K562 (cell line): Measurements from ENCODE around the gene IL4I1. TPM values are rescaled to one million over a fixed set of nuclear protein-coding genes. Genes with fewer than 3 reads are reported as not detected.

Source experiments
- ATAC-seq: fragments of 200-7000 bp; cut with Tn5 transposase; 3 replicates; pipeline ENCODE4 v1.9.1; 2020; ENCODE audit warnings: moderate library complexity
- BruUV-seq: library from RNA; stranded (reverse); fragments of 400-500 nt; replicated peaks from 2 replicates; lab custom pipeline; 2021; lab: Mats Ljungman, UMichigan
- CTCF ChIA-PET: fragments of 300-600 bp; formaldehyde crosslinking; extraction: SDS; loops from one replicate; lab custom pipeline; 2021; ENCODE audit warnings: low intra/inter-chr PET ratio; lab: Yijun Ruan, JAX
- POLR2A ChIA-PET: fragments of 300-600, 350-650 bp; sonication (Branson Sonifier 250); formaldehyde crosslinking; extraction: SDS; loops from one replicate; lab custom pipeline; 2021; ENCODE audit warnings: antibody characterized with exemption, inconsistent platforms; lab: Yijun Ruan, JAX
- DNase-seq, 4 experiments: peaks; one replicate each; pipeline versions ENCODE4 v3.0.0 to v3.0.0-alpha.2; 2011 to 2018; ENCODE audit warnings: low spot score in 3 of 4, mixed read lengths in 3 of 4; ENCODE audit errors: extremely low read depth in 1 of 4
- FAIRE-seq: peaks from 2 replicates; lab custom pipeline; 2011; peaks lifted over from hg19 to GRCh38; lab: Jason Lieb, UNC
- H2AFZ ChIP-seq: 2 replicates; pipeline ENCODE4 v1.6.0; 2011; ENCODE audit warnings: low read depth, low read length, control low read depth, inconsistent platforms
- H3K27ac ChIP-seq: fragments of 200-600 bp; 3 replicates; pipeline ENCODE4 v1.8.0; 2011; ENCODE audit warnings: low read depth, mild to moderate bottlenecking, control low read depth, inconsistent platforms, low read length, moderate library complexity, mixed read lengths; ENCODE audit errors: extremely low read depth
- H3K27me3 ChIP-seq, 2 experiments: fragments of 300-600 bp in 1 of 2; 2 replicates in 1 of 2; 3 replicates in 1 of 2; pipeline versions ENCODE4 v1.6.0 to v1.8.0; 2011; ENCODE audit warnings: inconsistent platforms in 2 of 2, low read length in 2 of 2, mild to moderate bottlenecking in 1 of 2, mixed read lengths in 1 of 2, moderate library complexity in 1 of 2; ENCODE audit not compliant: control insufficient read depth in 2 of 2, insufficient read depth in 2 of 2
- H3K36me3 ChIP-seq: fragments of 300-600 bp; 3 replicates; pipeline ENCODE4 v1.8.0; 2011; ENCODE audit warnings: mild to moderate bottlenecking, low read length, inconsistent platforms; ENCODE audit not compliant: control insufficient read depth, insufficient read depth
- H3K4me1 ChIP-seq, 2 experiments: fragments of 200-600 bp in 1 of 2; replicated peaks in 1 of 2; 2 replicates in 1 of 2; 3 replicates in 1 of 2; pipeline versions ENCODE4 v1.5.1 to v1.8.0; 2011; ENCODE audit warnings: inconsistent platforms in 2 of 2, low read length in 2 of 2, mild to moderate bottlenecking in 1 of 2, mixed read lengths in 1 of 2, moderate library complexity in 1 of 2; ENCODE audit not compliant: control insufficient read depth in 2 of 2, insufficient read depth in 2 of 2
- H3K4me2 ChIP-seq: 2 replicates; pipeline ENCODE4 v1.6.1; 2011; ENCODE audit warnings: low read length, control low read depth, inconsistent platforms, mixed read lengths; ENCODE audit not compliant: insufficient read depth
- H3K4me3 ChIP-seq: fragments of 200-600 bp; sonication (generic), shearing (Covaris generic); 2 replicates; pipeline ENCODE4 v1.5.1; 2016; ENCODE audit warnings: control low read depth, inconsistent platforms
- H3K79me2 ChIP-seq: fragments of 200-600 bp; 3 replicates; pipeline ENCODE4 v1.8.0; 2011; ENCODE audit warnings: low read length, inconsistent platforms; ENCODE audit not compliant: control insufficient read depth, insufficient read depth
- H3K9ac ChIP-seq, 2 experiments: 2 replicates each; pipeline versions ENCODE4 v1.6.0 to v1.6.1; 2011; ENCODE audit warnings: low read depth in 2 of 2, low read length in 2 of 2, control low read depth in 1 of 2, inconsistent platforms in 1 of 2, mild to moderate bottlenecking in 1 of 2, mixed read lengths in 1 of 2; ENCODE audit not compliant: insufficient read depth in 1 of 2
- H3K9me1 ChIP-seq: one replicate; pipeline ENCODE4 v1.6.0; 2011; ENCODE audit warnings: inconsistent platforms, mild to moderate bottlenecking, low read length, moderate library complexity; ENCODE audit not compliant: control insufficient read depth, insufficient read depth
- H3K9me3 ChIP-seq: replicated peaks from 2 replicates; pipeline ENCODE4 v1.5.1; 2011; ENCODE audit warnings: low read depth, low read length, inconsistent platforms; ENCODE audit not compliant: control insufficient read depth, insufficient read depth
- H4K20me1 ChIP-seq: replicated peaks from 2 replicates; pipeline ENCODE4 v1.6.1; 2011; ENCODE audit warnings: low read length, inconsistent platforms, mixed read lengths; ENCODE audit not compliant: control insufficient read depth, insufficient read depth
- CBX2 ChIP-seq: fragments of 200-600 bp; sonication (generic); IDR thresholded peaks from one replicate; pipeline ENCODE4 v1.6.1; 2012; ENCODE audit warnings: mild to moderate bottlenecking, low read length, inconsistent platforms; ENCODE audit not compliant: insufficient read depth, poor library complexity, severe bottlenecking
- CEBPB ChIP-seq: fragments of 450-650 bp; IDR thresholded peaks from 2 replicates; pipeline ENCODE4 v1.6.1; 2016; ENCODE audit warnings: missing genetic modification characterization, missing compliant biosample characterization
- DACH1 ChIP-seq: fragments of 450-650 bp; IDR thresholded peaks from 2 replicates; pipeline ENCODE4 v1.6.1; 2018; ENCODE audit not compliant: partially characterized antibody
- HEY1 ChIP-seq: fragments of 250-450 bp; sonication (Bioruptor Pico); IDR thresholded peaks from 2 replicates; pipeline ENCODE4 v1.5.0; 2020; ENCODE audit warnings: mild to moderate bottlenecking, moderate library complexity, borderline replicate concordance
- NEUROD1 ChIP-seq: fragments of 150-350 bp; IDR thresholded peaks from 2 replicates; pipeline ENCODE4 v1.6.1; 2014; ENCODE audit warnings: borderline replicate concordance, low read length, low read depth; ENCODE audit not compliant: partially characterized antibody
- STAT5B ChIP-seq: fragments of 250-450 bp; sonication (Bioruptor Pico); IDR thresholded peaks from 2 replicates; pipeline ENCODE4 v1.8.0; 2021; ENCODE audit warnings: mild to moderate bottlenecking, inconsistent platforms
- TGIF2 ChIP-seq: sonication (generic); formaldehyde crosslinking; IDR thresholded peaks from 2 replicates; pipeline ENCODE4 v1.8.1; 2022; ENCODE audit warnings: mild to moderate bottlenecking, missing genetic modification reagents, moderate library complexity
- YBX1 ChIP-seq: fragments of 450-650 bp; IDR thresholded peaks from 2 replicates; pipeline ENCODE4 v1.7.1; 2016; ENCODE audit warnings: mild to moderate bottlenecking
- ZBTB11 ChIP-seq, 3 experiments: fragments of 200-800 bp in 1 of 3; fragments of 250-450 bp in 1 of 3; fragments of 450-650 bp in 1 of 3; sonication (Bioruptor Pico) in 1 of 3; sonication (Bioruptor generic) in 1 of 3; formaldehyde crosslinking in 1 of 3; IDR thresholded peaks; 2 replicates each; pipeline versions ENCODE4 v1.6.1 to v1.8.0; 2016 to 2022; ENCODE audit warnings: mild to moderate bottlenecking in 2 of 3, missing genetic modification characterization in 2 of 3, missing compliant biosample characterization in 1 of 3, moderate library complexity in 1 of 3
- WGBS: fragments of 100-300 bp; shearing (Covaris generic); methylation state at CpG from one replicate; pipeline ENCODE4 v1.1.6; 2016; ENCODE audit warnings: low coverage, mixed read lengths; ENCODE audit not compliant: insufficient coverage; ENCODE audit errors: missing lambda C conversion rate; 5-methylcytosine and 5-hydroxymethylcytosine counted together
- in situ Hi-C: fragments of 300-500 bp; cut with MboI; formaldehyde crosslinking; loops from 4 replicates; pipeline ENCODE4 v1.15.0; 2018; ENCODE audit warnings: inconsistent platforms, mixed read lengths
- intact Hi-C: fragments of 100-400 bp; cut with micrococcal nuclease; formaldehyde crosslinking; loops from 2 replicates; pipeline ENCODE4 v1.14.2; 2022
- polyA plus RNA-seq, 8 experiments: library from polyadenylated mRNA; depleted of rRNA in 4 of 8; stranded (reverse) in 5 of 8; unstranded in 3 of 8; fragments of >200 nt; fragmentation: Nextera tagmentation in 2 of 8; fragmentation: Illumina TruSeq in 1 of 8; extraction: Ambion mirVana in 2 of 8; extraction: Trizol in 1 of 8; gene quantifications; 2 replicates each; pipeline versions ENCODE4 v1.2.1 to v1.2.3, GENCODE V29; 2011 to 2014; ENCODE audit warnings: inconsistent platforms in 1 of 8, missing spikeins in 1 of 8
- total RNA-seq, 7 experiments: library from RNA; depleted of rRNA in 6 of 7; stranded (reverse); fragments of >200 nt in 6 of 7; fragmentation: Illumina TruSeq in 2 of 7; extraction: Trizol in 2 of 7; gene quantifications; 2 replicates each; pipeline versions ENCODE4 v1.2.1 to v1.2.3, GENCODE V29; 2011 to 2021; ENCODE audit warnings: low replicate concordance in 1 of 7
- TF ChIP-seq, protein P1 (sequence below): fragments of 450-650 bp; IDR thresholded peaks from 2 replicates; pipeline ENCODE4 v1.6.1; 2016; ENCODE audit warnings: borderline replicate concordance

Gene IL4I1
- total and polyA plus RNA-seq, 9 of the 15 experiments (the other 6 are each of a cell fraction or from before 2014, with no cell fraction given), result 0.06 to 0.95 (median 0.43) TPM; not detected in 2

- TF ChIP-seq TGIF2 (CRISPR knock-in tag), result no peak
These were observed 26.3 kb downstream of the IL4I1 start (continued) for GRCh38 chr19:49870309-49870901.

DNA sequence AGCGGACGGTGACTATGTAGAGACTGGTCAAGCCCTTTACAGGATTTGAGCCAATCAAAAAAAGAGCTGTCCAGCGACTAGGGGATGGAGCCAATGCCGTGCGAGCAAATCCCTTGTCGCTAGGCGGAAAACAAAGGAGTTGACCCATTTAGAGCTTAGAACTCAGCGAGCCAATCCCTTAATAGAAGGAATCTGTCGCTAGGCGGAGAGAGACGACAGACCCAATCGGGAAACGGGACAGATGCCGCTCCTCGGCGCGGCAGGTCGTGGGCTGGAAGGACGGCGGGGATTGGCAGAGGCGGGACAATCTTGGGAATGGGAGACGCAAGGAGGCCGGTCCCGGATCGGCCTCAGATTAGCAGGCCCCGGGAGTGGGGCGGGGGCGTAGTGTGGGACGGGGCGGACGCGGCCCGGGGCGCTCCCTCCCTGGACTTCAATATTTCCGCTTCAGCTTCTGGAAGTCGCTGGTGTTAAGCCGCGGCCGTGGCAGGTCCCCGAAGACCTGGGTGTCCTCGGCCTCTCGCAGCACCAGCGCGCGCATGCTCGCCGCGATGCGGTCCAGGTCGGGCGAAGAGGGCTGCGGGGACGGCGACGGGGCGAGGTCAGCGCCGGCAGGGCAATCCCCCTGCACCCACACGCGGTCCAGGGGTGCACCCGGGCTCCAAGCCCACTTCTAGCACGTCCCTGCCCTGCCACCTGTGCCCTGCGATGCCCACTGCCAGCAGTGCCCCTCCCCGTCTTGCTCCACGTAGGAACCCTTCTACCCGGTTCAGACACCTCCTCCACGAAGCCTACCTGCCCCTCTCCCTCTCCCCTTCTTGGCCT lies 27.0 kb downstream of the IL4I1 start:
- peaks cover 15% of the 10 kb centered on the region; the same call in 1 of the 2 replicates for H4K20me1 ChIP-seq
- H3K4me2 ChIP-seq, result peak overlapping the region; percentile 90
- H3K27me3 ChIP-seq, result no peaks in the 10 kb centered on the region
- peak overlapping the region; percentile 62 to 94 for H3K9ac ChIP-seq
- FAIRE-seq (peak; percentile 100), ATAC-seq (peak; percentile 87), DNase-seq (peak; percentile 82 to 99 (median 89))
- H3K4me3 ChIP-seq, result peak overlapping the region; percentile 47
- peaks cover 39 to 84% of the 10 kb centered on the region in 2 experiments for H3K4me1 ChIP-seq
- H2AFZ ChIP-seq, result peak overlapping the region; percentile 81
- peaks cover 8% of the 10 kb centered on the region for H3K9me1 ChIP-seq
- no TSS peak for BruUV-seq
- in situ Hi-C loops, result loop anchor here (10.0 kb wide), 1 partner anchor 375 kb away; the partner anchor contains the start of gene RPS11
- POLR2A ChIA-PET, result interaction anchor here (0.5 to 1.9 kb wide), 17 partner anchors 8 to 478 kb away, joined by 3 to 13 read pairs (median 3); partner anchors contain the start of genes ATF5, NUP62, PTOV1 and RPS11
- CTCF ChIA-PET, result no interaction called here
- peak overlapping the region; percentile 70 for H3K27ac ChIP-seq
- 1% methylated on average over 62 of the region's 67 CpGs for WGBS
- no peaks in the 10 kb centered on the region for H3K9me3 ChIP-seq
- peaks cover 45% of the 10 kb centered on the region for H3K79me2 ChIP-seq
- H3K36me3 ChIP-seq, result peaks cover 45% of the 10 kb centered on the region
- intact Hi-C loops, result loop anchor here (1.0 to 10.0 kb wide), 5 partner anchors 8 to 192 kb away; partner anchors contain the start of genes AKT1S1, AP2A1, ATF5 and NUP62
- TF ChIP-seq CEBPB (tag) (no peak), ZBTB11 (CRISPR knock-in tag; IDR thresholded peaks at IDR 0.05) (peak in 1 of 3 experiments; percentile 65; a peak in 1 of 6 replicates), DACH1 (no peak), NEUROD1 (peak; percentile 89), STAT5B (CRISPR knock-in tag) (no peak), CBX2 (no peak), YBX1 (no peak), HEY1 (CRISPR knock-in tag) (no peak)
- TF ChIP-seq, protein P1, sequence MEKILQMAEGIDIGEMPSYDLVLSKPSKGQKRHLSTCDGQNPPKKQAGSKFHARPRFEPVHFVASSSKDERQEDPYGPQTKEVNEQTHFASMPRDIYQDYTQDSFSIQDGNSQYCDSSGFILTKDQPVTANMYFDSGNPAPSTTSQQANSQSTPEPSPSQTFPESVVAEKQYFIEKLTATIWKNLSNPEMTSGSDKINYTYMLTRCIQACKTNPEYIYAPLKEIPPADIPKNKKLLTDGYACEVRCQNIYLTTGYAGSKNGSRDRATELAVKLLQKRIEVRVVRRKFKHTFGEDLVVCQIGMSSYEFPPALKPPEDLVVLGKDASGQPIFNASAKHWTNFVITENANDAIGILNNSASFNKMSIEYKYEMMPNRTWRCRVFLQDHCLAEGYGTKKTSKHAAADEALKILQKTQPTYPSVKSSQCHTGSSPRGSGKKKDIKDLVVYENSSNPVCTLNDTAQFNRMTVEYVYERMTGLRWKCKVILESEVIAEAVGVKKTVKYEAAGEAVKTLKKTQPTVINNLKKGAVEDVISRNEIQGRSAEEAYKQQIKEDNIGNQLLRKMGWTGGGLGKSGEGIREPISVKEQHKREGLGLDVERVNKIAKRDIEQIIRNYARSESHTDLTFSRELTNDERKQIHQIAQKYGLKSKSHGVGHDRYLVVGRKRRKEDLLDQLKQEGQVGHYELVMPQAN, result no peak
